Superior temporal gyrus (tissue), 1 donor: Measurements from ENCODE around the gene SCO2.

Experiments
- DNase-seq: peaks from one replicate; pipeline ENCODE4 v3.0.0-alpha.2; 2016; ENCODE audit errors: extremely low spot score

Gene SCO2

GRCh38 chr22:50476868-50477267, 48.5 kb downstream of the SCO2 start:
- no peak for DNase-seq

GRCh38 chr22:50475652-50476002, 49.8 kb downstream of the SCO2 start:
- no peak for DNase-seq

GRCh38 chr22:50474710-50475651, 50.4 kb downstream of the SCO2 start, which contains the start of gene SBF1:
Gene SBF1 (minus strand): TSS chr22:50475035. CDS start chr22:50474840, 195 bp downstream.
- DNase-seq: peak; percentile 92

GRCh38 chr22:50473855-50474671, 51.3 kb downstream of the SCO2 start:
- DNase-seq: no peak
